Posterior vena cava (tissue), 2 donors: ENCODE results near the gene GPR152. TPM values are rescaled to one million over a fixed set of nuclear protein-coding genes. Genes with fewer than 3 reads are reported as not detected.
A peak's percentile ranks its signal among the peaks of the same experiment; 100 is the strongest.

Experiments used
- DNase-seq: peaks from one replicate; pipeline ENCODE4 v3.0.0-alpha.2; 2020; ENCODE audit warnings: low spot score
- intact Hi-C, 2 donors: fragments of 100-400 bp; cut with DNase I; formaldehyde crosslinking; loops; one replicate each; pipeline versions ENCODE4 v1.14.1 to v1.14.2; 2022 to 2023
- total RNA-seq, 2 donors: library from RNA; stranded (reverse); fragmentation: NEBNext Ultra II Directional; extraction: Animal tissue kit (Norgen Biotek cat#: 25700); gene quantifications; one replicate each; pipeline ENCODE4 v1.2.1, GENCODE V29; 2021
- donor health status: DM: yes; HTN: yes; CAD: no.
- donor health status: DM: yes; HTN: yes; CAD: no.

The GPR152 gene
- total RNA-seq, 2 donors from 2014 or later = not detected

DNA sequence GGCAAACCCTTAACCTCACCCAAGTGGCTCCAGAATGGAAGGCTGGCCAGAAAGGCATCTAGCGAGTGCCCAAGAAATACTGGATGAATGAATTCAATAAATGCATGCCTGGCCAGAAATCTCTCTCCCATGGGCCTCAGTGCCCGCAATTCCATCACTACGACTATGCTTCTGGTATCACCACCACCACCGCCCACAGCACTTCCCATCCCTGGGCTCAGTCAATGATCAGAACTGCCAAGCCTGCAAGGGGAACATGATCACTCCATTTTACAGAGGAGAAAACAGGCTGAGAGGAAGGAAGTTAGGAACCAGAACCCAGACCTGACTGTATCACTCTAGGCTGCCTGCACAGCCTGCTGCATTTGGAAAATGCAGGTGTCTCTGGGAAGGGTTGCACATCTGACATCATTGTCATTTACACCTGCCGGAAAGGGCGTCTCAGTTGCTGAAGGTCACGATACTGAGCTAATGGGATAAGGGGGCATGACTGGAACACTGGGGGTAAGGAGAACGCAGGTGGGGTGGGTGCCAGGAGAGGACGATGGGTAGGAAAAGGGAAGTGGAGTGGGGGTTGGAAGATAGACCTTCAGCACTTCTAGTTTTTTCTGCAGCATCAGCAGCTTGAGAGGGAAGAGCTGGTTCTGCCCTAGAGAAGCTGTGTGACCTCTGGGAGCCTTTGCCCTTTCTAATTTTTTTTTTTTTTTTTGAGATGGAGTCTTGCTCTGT, 3.2 kb downstream of the GPR152 start:
- intact Hi-C loops = no loop called here
- no peak for DNase-seq

DNA sequence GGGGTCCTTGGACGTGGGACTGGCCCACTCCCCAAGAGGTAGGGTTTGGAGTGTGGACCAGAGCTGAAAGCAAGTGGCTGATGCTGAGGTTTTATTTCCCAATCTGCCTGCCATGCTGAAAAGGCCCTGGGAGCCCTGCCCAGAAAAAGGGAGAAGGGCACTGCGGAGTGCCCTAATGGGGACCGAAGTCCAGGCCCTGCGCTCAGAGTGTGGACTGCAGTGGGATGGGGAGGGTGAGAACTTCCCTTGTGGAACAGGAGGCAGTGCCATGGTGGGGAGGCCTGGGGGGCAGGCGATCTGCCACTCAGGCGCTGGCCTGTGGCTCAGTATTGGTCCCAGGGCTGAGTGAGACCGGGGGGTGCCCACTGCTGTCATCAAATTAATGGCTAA, 4.3 kb downstream of the GPR152 start:
- intact Hi-C loops = no loop called here
- DNase-seq = no peak

DNA sequence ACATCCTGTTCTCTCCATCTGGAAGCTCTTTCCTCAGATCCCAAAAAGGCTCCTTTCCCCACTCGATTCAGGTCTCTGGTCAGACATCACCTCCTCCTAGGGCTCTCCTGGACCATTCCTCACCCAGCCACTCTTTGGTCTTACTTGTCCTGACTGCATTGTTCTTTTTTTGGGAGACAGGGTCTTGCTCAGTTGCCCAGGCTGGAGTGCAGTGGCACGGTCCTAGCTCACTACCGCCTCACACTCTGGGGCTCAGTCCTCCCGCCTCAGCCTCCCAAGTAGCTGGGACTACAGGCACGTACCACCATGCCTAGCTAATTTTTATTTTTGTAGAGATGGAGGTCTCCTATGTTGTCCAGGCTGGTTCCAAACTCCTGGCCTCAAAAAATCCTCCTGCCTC, 7.0 kb downstream of the GPR152 start:
- no peak for DNase-seq
- intact Hi-C loops = no loop called here

DNA sequence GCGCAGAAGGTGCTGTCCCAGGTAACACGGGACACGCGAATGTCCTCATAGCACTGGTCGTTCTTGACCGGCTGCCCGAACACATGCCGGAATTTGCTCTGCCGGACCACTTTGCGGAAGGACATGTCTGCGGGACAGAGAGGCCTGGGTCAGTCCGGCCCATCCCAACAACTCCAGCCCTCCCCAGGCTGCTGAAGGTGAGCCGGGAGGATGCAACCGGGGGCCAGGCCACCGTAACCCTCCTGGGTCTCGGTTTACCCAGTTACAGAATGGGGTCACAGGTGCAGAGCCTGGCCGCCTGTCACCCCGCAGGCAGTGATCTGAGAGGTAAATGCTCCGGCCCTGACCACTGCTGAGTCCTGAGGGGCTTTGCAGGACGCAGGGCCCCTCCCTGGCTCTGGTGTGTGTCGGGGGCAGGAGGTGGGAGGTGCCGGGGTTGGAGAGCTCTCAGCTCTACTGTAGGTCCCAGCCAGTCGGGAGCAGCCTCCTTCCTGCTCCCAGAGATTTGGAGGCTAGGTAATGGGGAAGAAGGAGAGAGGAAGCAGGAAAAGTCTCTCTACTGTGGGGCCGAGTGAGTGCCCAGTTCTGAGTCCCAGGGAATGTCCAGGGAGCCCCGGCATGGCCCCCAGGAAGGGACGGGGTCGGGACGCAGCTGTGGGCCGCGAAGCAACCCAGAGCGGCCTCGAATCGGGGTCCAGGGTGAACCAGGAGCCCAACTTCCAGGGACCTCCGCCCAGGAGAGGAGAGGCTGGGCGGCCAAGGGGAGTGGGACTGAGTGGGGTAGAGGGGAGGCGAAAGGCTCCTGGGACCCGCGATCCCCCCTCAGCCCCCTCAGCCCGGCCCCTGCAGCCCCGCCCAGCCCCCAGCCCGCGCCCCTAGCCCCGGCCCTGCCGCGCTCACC, 9.8 kb downstream of the GPR152 start:
- DNase-seq = no peak
- intact Hi-C loops = no loop called here

DNA sequence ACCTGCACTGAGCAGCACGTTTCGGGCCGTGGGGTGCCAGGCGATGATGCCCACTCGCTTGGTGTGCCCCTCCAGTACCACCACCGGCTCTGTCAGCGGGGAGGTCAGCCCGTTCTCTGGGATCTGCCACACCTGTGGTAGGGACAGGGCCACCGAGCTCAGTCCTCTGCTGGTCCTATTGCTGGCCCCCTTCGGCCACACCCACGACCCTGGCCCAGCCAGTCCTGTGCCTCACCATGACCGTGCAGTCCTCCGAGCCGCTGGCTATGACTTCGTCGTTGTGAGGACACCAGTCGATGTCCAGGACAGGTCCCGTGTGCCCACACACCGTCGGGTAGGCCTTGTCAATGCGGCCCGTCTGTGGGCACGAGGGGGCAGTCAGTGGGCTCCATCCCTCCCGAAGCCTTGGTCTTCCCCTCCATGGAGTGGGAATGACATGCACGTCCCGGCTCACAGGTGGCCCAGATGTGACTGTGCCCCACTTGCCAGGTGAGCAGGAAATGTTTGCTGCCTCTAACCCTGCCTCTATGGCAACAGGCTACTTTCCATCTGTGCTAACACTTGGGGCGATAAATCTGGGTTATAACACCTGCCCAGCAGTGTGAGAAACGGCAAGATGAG, 10.7 kb downstream of the GPR152 start:
- intact Hi-C loops = no loop called here
- DNase-seq = peak; percentile 81

DNA sequence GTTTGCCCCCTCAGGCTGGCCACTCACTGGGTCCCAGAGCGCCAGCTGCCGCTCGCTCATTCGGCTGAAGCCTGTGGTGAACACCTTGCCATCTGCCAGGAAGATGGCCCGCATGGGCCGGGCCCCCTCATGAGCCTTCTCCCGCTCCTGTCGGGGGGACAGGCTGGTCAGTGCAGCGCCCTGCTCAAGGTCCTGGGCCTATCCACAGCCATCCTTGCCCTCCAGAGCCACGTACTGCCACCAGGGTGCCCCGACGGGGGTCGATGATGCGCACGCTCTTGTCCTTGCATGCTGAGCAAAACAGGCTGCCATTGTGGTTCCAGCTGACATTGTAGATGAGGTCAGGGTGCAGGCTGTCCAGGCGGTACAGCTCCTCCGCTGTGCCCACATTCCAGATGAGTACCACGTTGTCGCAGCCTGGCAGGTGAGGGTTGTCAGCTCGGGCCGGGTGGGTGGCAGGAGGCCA, 11.4 kb downstream of the GPR152 start:
- peak; percentile 79 for DNase-seq
- intact Hi-C loops = no loop called here

DNA sequence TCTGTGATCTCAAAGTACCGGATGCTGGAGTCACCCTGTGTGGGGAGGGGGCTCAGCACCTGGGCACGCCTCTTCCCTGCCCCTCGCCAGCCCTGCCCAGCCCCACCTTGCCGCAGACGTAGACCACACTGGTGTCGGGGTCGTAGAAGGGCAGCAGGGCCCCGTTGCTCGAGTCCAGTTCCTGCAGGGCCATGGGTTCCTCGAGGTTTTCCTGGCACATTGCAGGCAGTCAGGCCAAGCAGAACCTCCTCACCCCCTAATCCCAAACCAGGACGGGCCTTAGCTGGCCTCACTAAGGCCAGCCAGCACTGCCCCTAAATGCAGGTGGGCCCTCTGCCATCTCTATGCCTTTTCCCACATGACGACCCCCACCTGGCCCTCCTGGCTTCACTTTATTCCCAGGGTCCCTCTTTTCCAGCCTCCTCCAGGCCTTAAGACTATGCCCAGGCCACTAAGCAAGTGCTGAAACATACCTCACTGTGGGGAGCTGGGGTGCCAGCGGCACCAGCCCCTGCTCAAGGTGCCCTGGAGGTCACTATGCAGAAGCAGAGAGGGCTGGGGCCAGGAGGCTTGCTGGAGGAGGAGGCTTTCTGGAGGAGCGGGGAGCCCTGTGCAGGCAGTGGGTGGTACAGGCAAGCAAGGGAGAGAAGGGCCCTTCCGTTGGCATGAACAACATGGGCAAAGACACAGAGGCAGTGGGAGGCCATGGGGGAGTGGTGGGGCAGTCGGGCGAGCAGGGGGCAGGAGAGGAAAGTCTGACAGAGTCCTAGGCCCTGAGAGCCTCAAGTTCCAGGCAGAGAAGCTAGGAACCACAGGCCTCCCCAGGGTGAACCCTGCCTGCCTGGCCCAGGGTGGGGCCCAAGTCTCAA, 12.1 kb downstream of the GPR152 start:
- intact Hi-C loops = no loop called here

DNA sequence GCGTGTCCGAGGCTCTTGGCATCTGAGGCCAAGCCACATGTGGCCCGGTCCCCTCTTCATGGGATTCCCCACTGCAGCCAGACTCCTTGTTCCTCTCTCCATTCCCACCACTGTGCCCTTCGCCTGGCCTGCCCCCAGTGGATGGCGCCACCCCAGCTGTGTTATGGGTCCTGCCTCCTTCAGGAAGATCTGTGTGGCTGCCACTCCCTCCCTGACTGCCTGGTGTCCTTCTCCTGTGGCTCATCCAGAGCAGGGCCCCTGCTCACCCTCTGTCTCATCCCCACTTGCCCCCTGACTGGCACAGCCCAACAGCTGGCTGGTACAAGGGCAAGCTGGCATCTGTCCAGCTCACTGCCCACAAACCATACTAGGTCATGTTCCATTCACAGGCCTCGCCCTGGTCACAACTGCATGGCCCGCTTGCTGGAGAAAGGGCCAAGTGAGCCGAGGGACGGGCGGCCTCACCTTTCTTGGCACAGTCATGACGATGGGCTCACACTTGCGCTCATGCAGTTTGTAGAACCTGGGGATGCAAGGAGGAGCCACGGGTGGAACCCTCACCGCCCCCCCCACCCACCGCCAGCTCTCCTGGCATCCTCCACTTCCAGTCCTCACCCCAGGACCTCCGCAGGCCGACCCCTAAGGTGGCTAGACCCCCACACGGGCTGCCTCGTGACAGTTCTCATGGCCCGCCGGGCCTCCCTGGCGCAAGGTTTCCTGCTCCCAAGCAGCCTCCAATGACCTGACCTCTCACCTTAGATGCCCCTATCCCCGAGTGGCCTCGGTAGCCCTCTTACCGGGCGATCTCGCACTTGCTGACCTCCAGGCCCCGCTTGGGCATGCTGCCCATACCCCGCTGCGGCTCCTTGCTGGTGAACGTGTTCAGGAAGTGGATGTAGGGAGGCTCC, 13.0 kb downstream of the GPR152 start:
- intact Hi-C loops = no loop called here
- DNase-seq = no peak

More for the DNA sequence above, 12.1 kb downstream of the GPR152 start:
- DNase-seq = no peak

DNA sequence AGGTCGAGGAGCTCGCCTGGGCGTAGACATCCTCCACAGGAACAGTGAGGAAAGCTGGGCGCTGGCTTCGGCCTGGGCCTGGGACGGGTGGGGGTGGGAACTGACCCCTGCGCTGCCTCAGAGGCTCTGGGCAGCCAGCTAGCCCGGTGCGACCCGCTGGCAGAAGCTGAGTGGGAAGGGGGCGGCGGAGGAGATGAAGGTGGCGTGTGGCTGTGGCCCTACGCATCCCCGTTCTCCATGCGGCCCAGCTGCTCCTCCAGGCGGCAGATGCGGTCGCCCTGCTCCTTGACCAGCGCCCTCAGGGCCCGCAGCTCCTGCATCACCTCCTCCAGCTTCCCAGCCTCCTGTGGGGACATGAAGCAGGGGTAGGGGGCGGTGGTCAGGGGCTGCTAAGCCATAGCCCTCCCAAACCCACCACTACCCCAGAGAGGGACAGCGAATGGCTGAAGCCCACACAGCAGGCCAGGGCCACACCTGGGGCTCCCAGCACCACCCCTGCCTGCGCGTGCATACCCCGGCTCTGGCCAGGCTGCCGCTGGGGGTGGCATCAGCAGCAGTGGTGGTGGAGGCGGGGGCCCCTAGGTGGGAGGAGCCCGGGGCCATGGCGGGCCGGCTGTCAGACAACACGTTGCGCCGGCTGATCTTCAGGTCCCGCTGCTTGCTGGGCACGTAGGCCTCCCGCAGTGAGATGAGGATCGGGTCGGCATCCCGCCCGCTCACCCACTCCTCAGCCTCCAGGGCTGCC, 14.2 kb downstream of the GPR152 start:
- peak; percentile 71 for DNase-seq
- intact Hi-C loops = no loop called here

DNA sequence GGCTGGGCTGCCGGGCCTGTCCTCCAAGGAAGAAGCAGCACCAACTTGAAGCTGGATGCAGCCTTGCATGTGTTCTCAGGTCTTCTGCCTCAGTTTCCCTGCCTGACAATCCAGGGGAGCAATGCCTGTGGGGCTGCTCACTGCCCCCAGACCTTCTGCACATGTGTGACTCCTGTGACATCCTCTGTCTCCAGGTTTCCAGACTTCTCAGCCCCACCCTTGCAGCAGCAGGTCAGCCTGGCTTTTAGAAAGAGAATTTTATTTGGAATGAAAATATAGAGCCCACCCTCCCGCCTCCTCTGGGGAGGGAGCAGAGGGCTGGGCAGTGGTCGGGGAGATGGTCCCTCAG, 14.7 kb downstream of the GPR152 start:
- no peak for DNase-seq
- intact Hi-C loops = no loop called here

DNA sequence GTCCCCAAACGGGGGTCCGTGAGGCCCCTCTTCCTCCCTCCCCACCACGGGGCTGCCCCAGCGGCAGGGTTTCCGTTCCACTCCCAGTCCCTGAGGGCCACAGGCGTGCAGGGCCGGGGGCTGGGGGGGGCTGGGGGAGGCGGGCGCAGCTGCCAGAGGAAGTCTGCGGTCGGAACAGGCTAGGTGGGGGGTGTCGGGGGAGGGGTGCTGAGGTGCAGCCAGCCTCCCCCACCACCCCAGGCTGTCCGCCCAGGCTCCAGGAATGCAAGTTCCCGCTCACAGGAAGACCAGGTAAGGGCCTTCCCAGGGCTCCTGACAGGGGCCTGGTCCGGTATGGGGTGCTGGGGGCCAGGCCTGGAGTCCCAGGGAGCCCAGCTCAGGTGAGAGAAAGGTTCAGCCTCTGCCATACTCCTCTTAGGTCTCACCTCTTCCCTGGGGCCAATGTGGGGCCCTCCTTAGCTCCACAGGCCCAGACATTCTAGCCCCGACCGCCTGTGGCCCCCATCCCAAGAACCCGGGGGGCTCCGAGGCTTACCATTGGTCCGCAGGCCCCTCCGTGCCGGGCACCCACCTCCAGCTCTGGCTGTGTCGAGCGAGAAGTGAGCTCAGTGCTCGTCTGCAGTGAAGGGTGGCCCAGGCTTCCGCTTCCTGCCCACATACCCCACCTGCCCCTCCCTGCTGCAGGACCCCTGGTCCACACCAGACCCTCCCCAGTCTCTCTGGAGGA, 15.3 kb downstream of the GPR152 start, which contains the start of gene PTPRCAP:
Gene PTPRCAP (minus strand): TSS at position 601 of the 727 bp plus-strand sequence. CDS start 63 bp downstream, at position 538.
- peak; percentile 81 for DNase-seq
- intact Hi-C loops = no loop called here

DNA sequence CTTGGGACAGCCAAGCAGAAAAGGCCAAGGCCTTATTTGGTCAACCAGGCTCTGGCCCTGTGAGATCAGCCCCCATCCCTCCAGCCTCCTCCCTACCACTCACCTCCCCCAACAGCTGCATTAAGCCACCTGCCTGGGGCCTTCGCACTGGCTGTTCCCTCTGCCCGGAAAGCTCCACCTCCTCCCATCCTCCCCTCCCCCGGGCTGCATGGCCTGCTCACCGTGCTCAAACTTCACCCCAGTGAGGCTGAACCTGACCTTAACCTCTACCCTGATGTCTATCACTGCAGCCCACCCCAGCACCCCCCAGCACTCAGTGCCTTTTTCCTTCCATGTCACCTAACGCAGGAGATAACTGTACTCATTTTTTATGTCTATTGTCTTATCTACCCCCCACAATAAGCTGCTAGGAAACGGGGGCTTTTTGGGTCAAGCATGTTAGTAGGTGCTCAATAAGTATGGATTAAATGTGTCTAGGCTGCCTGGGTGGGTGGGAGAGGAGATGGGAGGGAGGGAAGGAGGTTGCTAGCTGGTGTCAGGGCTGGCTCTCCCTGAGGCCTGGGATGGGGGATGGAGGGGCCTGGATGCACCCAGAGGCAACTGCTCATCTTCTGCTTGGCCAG, 16.0 kb downstream of the GPR152 start:
- DNase-seq = no peak
- intact Hi-C loops = no loop called here

DNA sequence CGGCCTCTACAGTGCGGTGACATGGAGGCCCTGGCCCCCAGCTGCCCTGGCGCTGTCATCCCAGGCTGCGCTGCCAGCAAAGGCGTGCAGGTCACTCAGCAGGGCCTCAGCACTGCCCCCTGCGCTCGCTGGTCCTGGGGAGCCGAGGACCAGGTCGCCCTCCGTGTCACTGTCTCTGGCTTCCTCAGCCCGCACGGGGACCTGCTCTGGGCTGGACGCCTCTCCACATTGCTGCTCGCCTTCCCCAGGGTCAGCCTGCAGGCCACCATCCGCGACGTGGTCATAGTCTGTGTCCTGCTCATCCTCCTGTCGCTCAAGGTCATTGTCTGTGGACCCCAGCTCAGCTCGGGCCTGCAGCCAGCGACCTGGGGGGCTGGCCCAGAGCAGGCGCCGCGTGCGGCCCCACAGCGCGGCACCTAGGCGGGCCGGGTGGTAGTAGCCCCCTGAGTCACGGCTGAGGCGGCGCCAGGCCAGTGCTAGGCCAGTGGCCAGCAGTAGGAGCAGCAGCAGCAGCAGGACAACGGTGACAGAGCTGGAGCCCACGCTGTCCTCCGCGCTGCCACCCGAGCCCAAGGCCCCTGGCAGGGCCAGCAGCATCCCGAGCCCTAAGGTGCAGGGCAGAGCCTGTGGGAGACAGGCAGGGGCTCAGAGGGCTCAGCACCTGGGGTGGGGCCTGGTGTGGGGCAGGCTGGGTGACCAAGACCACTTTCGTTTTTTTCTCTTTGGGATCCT, 16.6 kb downstream of the GPR152 start:
- intact Hi-C loops = no loop called here
- DNase-seq = no peak

DNA sequence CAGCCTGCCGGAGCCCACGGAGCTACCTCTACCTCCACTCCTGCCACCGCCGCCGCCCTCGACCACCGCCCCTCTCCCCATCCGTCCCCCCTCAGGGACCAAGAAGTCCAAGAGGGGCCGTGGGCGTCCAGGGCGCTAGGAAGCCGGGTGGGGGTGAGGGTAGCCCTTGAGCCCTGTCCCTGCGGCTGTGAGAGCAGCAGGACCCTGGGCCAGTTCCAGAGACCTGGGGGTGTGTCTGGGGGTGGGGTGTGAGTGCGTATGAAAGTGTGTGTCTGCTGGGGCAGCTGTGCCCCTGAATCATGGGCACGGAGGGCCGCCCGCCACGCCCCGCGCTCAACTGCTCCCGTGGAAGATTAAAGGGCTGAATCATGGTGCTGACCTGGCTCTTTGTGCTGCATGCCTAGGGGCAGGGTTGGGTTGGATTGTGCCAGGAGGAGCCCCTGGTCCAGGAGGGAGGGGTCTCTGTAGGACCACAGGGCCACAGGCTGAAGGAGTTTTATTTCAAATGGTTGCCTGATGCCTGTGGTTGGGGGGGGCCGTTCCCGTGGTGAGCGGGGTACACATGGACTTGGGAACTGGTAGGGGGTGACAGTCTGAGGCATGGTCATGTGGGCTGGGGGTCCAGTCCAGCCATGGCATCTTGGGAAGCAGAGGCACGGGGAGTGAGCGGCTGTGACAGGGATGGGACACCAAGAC, 17.4 kb downstream of the GPR152 start:
- DNase-seq = no peak
- intact Hi-C loops = no loop called here

DNA sequence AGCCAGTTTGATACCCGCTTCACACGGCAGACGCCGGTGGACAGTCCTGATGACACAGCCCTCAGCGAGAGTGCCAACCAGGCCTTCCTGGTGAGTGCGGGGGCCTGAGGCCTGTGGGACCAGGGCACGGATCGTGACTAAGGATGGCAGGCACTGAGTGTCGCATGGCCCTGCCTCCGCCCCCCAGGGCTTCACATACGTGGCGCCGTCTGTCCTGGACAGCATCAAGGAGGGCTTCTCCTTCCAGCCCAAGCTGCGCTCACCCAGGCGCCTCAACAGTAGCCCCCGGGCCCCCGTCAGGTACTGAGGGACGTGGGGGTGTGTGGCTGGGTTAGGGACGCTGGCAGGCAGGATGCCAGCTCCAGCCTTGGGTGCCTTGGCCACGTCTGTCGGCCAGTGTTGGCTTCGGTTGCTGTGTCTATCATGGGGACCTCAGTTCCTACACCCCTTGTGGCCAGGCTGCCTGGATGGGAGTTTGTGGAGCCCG, 18.1 kb downstream of the GPR152 start:
- DNase-seq = no peak
- intact Hi-C loops = no loop called here
